Measurements from ENCODE around the gene SLC22A31. TPM values are rescaled to one million over a fixed set of nuclear protein-coding genes. Genes with fewer than 3 reads are reported as not detected.
"Not testable (repeated sequence)": the region's sequence is repeated elsewhere in the genome, so short reads cannot be mapped to it uniquely, and the experiment has no call there.

The SLC22A31 gene
- total and polyA plus RNA-seq, 9 donors = 0.94 to 7.8 (median 2.7) TPM; not detected in 2

DNA sequence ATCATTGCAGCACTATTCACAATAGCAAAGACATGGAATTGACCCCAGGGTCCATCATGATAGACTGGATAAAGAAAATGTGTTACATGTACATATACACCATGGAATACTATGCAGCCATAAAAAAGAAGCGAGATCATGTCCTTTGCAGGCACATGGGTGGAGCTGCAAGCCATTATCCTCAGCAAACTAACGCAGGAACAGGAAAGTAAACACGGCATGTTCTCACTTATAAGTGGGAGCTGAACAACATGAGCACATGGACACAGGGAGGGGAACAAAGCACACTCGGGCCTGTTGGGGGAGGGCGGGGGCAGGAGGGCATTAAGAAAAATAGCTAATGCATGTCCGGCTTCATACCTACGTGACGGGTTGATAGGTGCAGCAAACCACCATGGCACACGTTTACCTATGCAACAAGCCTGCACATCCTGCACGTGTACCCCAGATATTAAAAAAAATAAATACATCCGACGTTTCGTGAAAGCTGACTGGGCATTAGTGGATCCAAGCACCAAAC, 46.1 kb upstream of the SLC22A31 start:
- H3K36me3 ChIP-seq = no peaks in the 10 kb centered on the region
- H3K9me3 ChIP-seq = no peaks in the 10 kb centered on the region
- WGBS, 3 donors = 40 to 51% (median 40%) methylated on average over 13 of the region's 13 CpGs
- H3K4me1 ChIP-seq (ENCODE audit: insufficient read depth) = peaks cover 5% of the 10 kb centered on the region
- intact Hi-C loops (cut with DNase I) = loop anchor here in 3 of 4 donors (2.0 to 10.0 kb wide), 3 partner anchors 238 to 318 kb away; partner anchors contain the start of gene RPL13 (in 1 of the 3)
- no peak for TF ChIP-seq POLR2A (IDR thresholded peaks at IDR 0.05)
- TF ChIP-seq, protein P1, sequence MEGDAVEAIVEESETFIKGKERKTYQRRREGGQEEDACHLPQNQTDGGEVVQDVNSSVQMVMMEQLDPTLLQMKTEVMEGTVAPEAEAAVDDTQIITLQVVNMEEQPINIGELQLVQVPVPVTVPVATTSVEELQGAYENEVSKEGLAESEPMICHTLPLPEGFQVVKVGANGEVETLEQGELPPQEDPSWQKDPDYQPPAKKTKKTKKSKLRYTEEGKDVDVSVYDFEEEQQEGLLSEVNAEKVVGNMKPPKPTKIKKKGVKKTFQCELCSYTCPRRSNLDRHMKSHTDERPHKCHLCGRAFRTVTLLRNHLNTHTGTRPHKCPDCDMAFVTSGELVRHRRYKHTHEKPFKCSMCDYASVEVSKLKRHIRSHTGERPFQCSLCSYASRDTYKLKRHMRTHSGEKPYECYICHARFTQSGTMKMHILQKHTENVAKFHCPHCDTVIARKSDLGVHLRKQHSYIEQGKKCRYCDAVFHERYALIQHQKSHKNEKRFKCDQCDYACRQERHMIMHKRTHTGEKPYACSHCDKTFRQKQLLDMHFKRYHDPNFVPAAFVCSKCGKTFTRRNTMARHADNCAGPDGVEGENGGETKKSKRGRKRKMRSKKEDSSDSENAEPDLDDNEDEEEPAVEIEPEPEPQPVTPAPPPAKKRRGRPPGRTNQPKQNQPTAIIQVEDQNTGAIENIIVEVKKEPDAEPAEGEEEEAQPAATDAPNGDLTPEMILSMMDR (IDR thresholded peaks at IDR 0.05) = no peak
- no peak for TF ChIP-seq EP300 (IDR thresholded peaks at IDR 0.05)
- H3K27ac ChIP-seq = peak overlapping the region in 1 of 2 donors; percentile 6
- peak overlapping the region; percentile 34 for H3K4me3 ChIP-seq
- no peak for DNase-seq
- H3K27me3 ChIP-seq = no peaks in the 10 kb centered on the region

DNA sequence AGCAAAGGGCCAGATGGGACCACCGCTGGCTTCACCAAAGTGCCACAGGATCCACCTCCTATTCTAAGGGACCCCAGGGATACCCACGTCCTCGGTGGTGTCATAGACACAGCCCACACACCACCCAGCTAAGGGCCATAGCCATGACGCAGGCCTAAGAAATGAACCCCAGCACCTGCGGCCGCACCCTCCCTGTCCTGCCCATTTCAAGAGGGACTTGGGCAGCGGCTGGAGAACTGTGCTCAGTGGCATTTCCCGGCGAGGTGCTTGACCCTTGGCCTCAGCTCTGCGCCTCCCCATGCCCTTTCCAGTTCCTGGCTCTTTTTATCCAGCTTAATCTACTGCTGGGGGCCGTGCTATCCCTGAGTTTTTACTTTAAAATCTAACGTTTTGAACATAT, 44.4 kb upstream of the SLC22A31 start:
- DNase-seq = no peak
- no peaks in the 10 kb centered on the region for H3K9me3 ChIP-seq
- TF ChIP-seq, protein P1 (IDR thresholded peaks at IDR 0.05) = no peak
- TF ChIP-seq POLR2A (IDR thresholded peaks at IDR 0.05) = no peak
- TF ChIP-seq EP300 (IDR thresholded peaks at IDR 0.05) = no peak
- no peak overlapping the region for H3K4me3 ChIP-seq
- H3K27me3 ChIP-seq = no peaks in the 10 kb centered on the region
- no peaks in the 10 kb centered on the region for H3K36me3 ChIP-seq
- 53 to 67% (median 58%) methylated on average over 12 of the region's 12 CpGs for WGBS, 3 donors
- intact Hi-C loops (cut with DNase I) = loop anchor here in 2 of 4 donors (10.0 kb wide), 2 partner anchors 240 to 320 kb away; partner anchors contain the start of gene RPL13 (in 1 of the 2)
- H3K4me1 ChIP-seq (ENCODE audit: insufficient read depth) = peaks cover 5% of the 10 kb centered on the region
- no peak overlapping the region for H3K27ac ChIP-seq

DNA sequence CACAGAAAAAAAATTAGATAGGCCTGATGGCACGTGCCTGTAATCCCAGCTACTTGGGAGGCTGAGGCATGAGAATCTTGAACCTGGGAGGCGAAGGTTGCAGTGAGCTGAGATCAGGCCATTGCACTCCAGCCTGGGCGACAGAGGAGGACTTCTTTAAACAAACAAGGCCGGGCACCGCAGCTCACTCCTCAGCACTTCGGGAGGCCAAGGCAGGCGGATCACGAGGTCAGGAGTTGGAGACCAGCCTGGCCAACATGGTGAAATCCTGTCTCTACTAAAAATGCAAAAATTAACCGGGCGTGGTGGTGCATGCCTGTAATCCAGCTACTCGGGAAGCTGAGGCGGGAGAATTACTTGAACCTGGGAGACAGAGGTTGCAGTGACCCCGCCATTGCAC, 43.9 kb upstream of the SLC22A31 start:
- H3K36me3 ChIP-seq; H3K27me3 ChIP-seq; H3K4me1 ChIP-seq (ENCODE audit: insufficient read depth); DNase-seq; H3K27ac ChIP-seq; H3K4me3 ChIP-seq; H3K9me3 ChIP-seq: not testable (repeated sequence)
- 54 to 66% (median 58%) methylated on average over 13 of the region's 13 CpGs for WGBS, 3 donors
- intact Hi-C loops (cut with DNase I) = loop anchor here in 2 of 4 donors (10.0 kb wide), 2 partner anchors 241 to 321 kb away; partner anchors contain the start of gene RPL13 (in 1 of the 2)

DNA sequence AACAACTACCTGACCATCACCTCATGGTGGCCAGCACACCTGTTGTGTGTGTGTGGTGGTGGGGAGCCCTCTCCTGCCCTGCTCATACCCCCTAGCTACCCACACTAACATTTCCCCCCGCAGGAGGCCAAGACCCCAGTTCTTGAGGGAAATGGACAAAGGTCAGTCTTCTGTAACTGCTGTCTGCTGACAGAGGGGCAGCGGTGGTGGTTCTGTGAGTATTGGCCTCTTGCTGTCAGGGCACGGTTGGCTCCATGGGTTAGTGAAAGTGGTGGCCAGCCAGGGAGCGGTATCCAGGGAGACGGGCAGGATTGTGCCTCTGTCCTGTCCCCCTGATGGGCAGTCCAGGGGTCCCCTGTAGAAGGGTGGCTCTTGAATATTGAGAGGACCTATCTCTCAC, 43.3 kb upstream of the SLC22A31 start:
- H3K4me1 ChIP-seq (ENCODE audit: insufficient read depth) = peaks cover 5% of the 10 kb centered on the region
- no peaks in the 10 kb centered on the region for H3K36me3 ChIP-seq
- DNase-seq = no peak
- intact Hi-C loops (cut with DNase I) = loop anchor here in 2 of 4 donors (10.0 kb wide), 2 partner anchors 241 to 321 kb away; partner anchors contain the start of gene RPL13 (in 1 of the 2)
- TF ChIP-seq, protein P1 (IDR thresholded peaks at IDR 0.05) = no peak
- TF ChIP-seq EP300 (IDR thresholded peaks at IDR 0.05) = no peak
- TF ChIP-seq POLR2A (IDR thresholded peaks at IDR 0.05) = no peak
- H3K4me3 ChIP-seq = no peak overlapping the region
- H3K27ac ChIP-seq = no peak overlapping the region
- H3K27me3 ChIP-seq = no peaks in the 10 kb centered on the region
- 66 to 81% (median 75%) methylated on average over 5 of the region's 5 CpGs for WGBS, 3 donors
- H3K9me3 ChIP-seq = no peaks in the 10 kb centered on the region

DNA sequence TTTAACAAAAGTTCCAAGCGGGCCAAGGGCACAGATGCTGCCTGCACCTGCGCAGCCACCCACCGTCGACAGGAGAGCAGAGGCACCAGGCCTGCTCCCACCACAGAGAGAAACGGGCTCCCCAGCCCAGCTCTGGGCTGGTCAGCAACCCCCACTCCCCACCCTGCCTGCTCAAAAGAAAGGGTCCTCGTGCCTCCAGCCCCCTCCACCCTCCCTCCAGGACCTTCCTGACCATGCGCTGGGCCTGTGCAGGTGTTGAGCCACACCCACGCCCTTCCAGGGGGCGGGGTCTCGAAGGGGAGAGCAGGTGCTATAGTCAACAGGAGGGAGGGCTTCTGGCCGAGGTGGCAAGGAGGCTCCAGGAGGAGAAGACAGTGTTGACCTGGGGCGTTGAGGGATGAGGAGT, 42.5 kb upstream of the SLC22A31 start:
- intact Hi-C loops (cut with DNase I) = loop anchor here in 2 of 4 donors (10.0 kb wide), 2 partner anchors 242 to 322 kb away; partner anchors contain the start of gene RPL13 (in 1 of the 2)
- H3K27ac ChIP-seq = no peak overlapping the region
- no peaks in the 10 kb centered on the region for H3K36me3 ChIP-seq
- H3K4me1 ChIP-seq (ENCODE audit: insufficient read depth) = peaks cover 3% of the 10 kb centered on the region
- H3K9me3 ChIP-seq = no peaks in the 10 kb centered on the region
- no peaks in the 10 kb centered on the region for H3K27me3 ChIP-seq
- TF ChIP-seq, protein P1 (IDR thresholded peaks at IDR 0.05) = no peak
- TF ChIP-seq EP300 (IDR thresholded peaks at IDR 0.05) = no peak
- no peak for TF ChIP-seq POLR2A (IDR thresholded peaks at IDR 0.05)
- 31 to 43% (median 36%) methylated on average over 12 of the region's 12 CpGs for WGBS, 3 donors
- H3K4me3 ChIP-seq = no peak overlapping the region
- no peak for DNase-seq

Data from ovary (tissue), 9 donors.